Medulla oblongata (tissue), 1 donor: ENCODE measurements around the gene SCAP.
"Not testable (repeated sequence)": the region's sequence is repeated elsewhere in the genome, so short reads cannot be mapped to it uniquely, and the experiment has no call there.

Experiments used
- DNase-seq: peaks from one replicate; pipeline ENCODE4 v3.0.0-alpha.2; 2015; ENCODE audit errors: extremely low spot score

Gene SCAP

GRCh38 chr3:47398228-47398627 is 77.5 kb downstream of the SCAP start:
- no peak for DNase-seq

- no peak for DNase-seq
Observed at GRCh38 chr3:47394881-47395280, 80.9 kb downstream of the SCAP start.

- DNase-seq: no peak
Observed at GRCh38 chr3:47394140-47394870, 81.4 kb downstream of the SCAP start.

GRCh38 chr3:47392933-47393332 is 82.8 kb downstream of the SCAP start:
- DNase-seq: no peak

GRCh38 chr3:47385796-47386195 is 89.9 kb downstream of the SCAP start:
- DNase-seq: no peak

GRCh38 chr3:47385007-47385406 is 90.7 kb downstream of the SCAP start:
- DNase-seq: no peak

GRCh38 chr3:47384425-47384824 is 91.3 kb downstream of the SCAP start:
- DNase-seq: no peak

- peak; percentile 79 for DNase-seq
Observed at GRCh38 chr3:47381317-47382157, 94.2 kb downstream of the SCAP start.

- peak; percentile 99 for DNase-seq
Observed at GRCh38 chr3:47380601-47381316, 95.0 kb downstream of the SCAP start, which contains the start of gene PTPN23. Gene PTPN23, plus strand, starts transcription at chr3:47381021. Its CDS starts 76 bp downstream, at chr3:47381097.

GRCh38 chr3:47380026-47380600 is 95.6 kb downstream of the SCAP start:
- no peak for DNase-seq

GRCh38 chr3:47379411-47379899 is 96.3 kb downstream of the SCAP start:
- DNase-seq: no peak

GRCh38 chr3:47378869-47379268 is 96.9 kb downstream of the SCAP start:
- no peak for DNase-seq

GRCh38 chr3:47377186-47377585 is 98.6 kb downstream of the SCAP start:
- peak; percentile 22 for DNase-seq

- no peak for DNase-seq
Observed at GRCh38 chr3:47376393-47376792, 99.3 kb downstream of the SCAP start.

- no peak for DNase-seq
Observed at GRCh38 chr3:47374587-47374986, 101.2 kb downstream of the SCAP start.

GRCh38 chr3:47370887-47371697 is 104.6 kb downstream of the SCAP start:
- DNase-seq: no peak

GRCh38 chr3:47370020-47370419 is 105.7 kb downstream of the SCAP start:
- DNase-seq: not testable (repeated sequence)

- DNase-seq: no peak
Observed at GRCh38 chr3:47367631-47368030, 108.1 kb downstream of the SCAP start.

GRCh38 chr3:47366833-47367232 is 108.9 kb downstream of the SCAP start:
- DNase-seq: no peak

GRCh38 chr3:47365213-47366153 is 110.3 kb downstream of the SCAP start:
- no peak for DNase-seq
